ENCODE results near the gene KRTAP29-1.

- TF ChIP-seq POLR2AphosphoS5 (IDR thresholded peaks at IDR 0.05; ENCODE audit: low read depth, low read length) (no peak), POLR2A (IDR thresholded peaks at IDR 0.05; ENCODE audit: low read depth, low read length) (no peak), TAF1 (IDR thresholded peaks at IDR 0.05; ENCODE audit: low read depth, low read length) (no peak), POU2F2 (IDR thresholded peaks at IDR 0.05; ENCODE audit: low read depth, low read length) (no peak), PAX5 (IDR thresholded peaks at IDR 0.05; ENCODE audit: insufficient read depth, low read length, severe bottlenecking) (no peak), SPI1 (IDR thresholded peaks at IDR 0.05; ENCODE audit: low read depth, low read length) (no peak)
Observed at GRCh38 chr17:41256291-41256685, 46.4 kb downstream of the KRTAP29-1 start.
